Breast epithelium (tissue), 3 donors: ENCODE data around the gene SEMA4G.

Source experiments
- CTCF ChIP-seq, 3 donors: fragments of 450-650 bp; IDR thresholded peaks; one replicate each; pipeline ENCODE4 v1.5.1; 2016 to 2017; ENCODE audit warnings: antibody characterized with exemption in 3 of 3, mild to moderate bottlenecking in 3 of 3, moderate library complexity in 3 of 3
- POLR2A ChIP-seq: fragments of 450-650 bp; IDR thresholded peaks from one replicate; pipeline ENCODE4 v1.6.1; 2016; ENCODE audit warnings: antibody characterized with exemption, mild to moderate bottlenecking, moderate library complexity
- POLR2AphosphoS5 ChIP-seq, 3 donors: sonication (generic); formaldehyde crosslinking; IDR thresholded peaks; one replicate each; pipeline ENCODE4 v1.6.1; 2017; ENCODE audit warnings: antibody characterized with exemption in 3 of 3

GRCh38 chr10:101006593-101007098, 37.3 kb downstream of the SEMA4G start:
- TF ChIP-seq CTCF (IDR thresholded peaks at IDR 0.05), result no peak
- TF ChIP-seq POLR2A, result no peak
- TF ChIP-seq POLR2AphosphoS5 (IDR thresholded peaks at IDR 0.05), result no peak
